HEK293 (cell line): ENCODE measurements around the gene SLC35E2B.

Experiments used
- BCL11A ChIP-seq: fragments of 450-650 bp; formaldehyde crosslinking; IDR thresholded peaks from 2 replicates; pipeline ENCODE4 v1.5.1; 2016; ENCODE audit warnings: low read depth, missing biosample characterization, missing genetic modification characterization
- CTCF ChIP-seq: fragments of 450-650 bp; formaldehyde crosslinking; IDR thresholded peaks from 2 replicates; pipeline ENCODE4 v1.5.1; 2016; ENCODE audit warnings: missing biosample characterization, missing genetic modification characterization
- GLI4 ChIP-seq: fragments of 450-650 bp; formaldehyde crosslinking; IDR thresholded peaks from 2 replicates; pipeline ENCODE4 v1.5.1; 2016; ENCODE audit warnings: missing biosample characterization, missing genetic modification characterization
- KLF16 ChIP-seq: fragments of 450-650 bp; formaldehyde crosslinking; IDR thresholded peaks from 2 replicates; pipeline ENCODE4 v1.5.1; 2017; ENCODE audit warnings: missing biosample characterization, missing genetic modification characterization
- PATZ1 ChIP-seq: fragments of 450-650 bp; formaldehyde crosslinking; IDR thresholded peaks from 2 replicates; pipeline ENCODE4 v1.5.1; 2016; ENCODE audit warnings: missing biosample characterization, missing genetic modification characterization
- PRDM10 ChIP-seq: fragments of 450-650 bp; formaldehyde crosslinking; IDR thresholded peaks from 2 replicates; pipeline ENCODE4 v1.5.1; 2016; ENCODE audit warnings: missing biosample characterization, missing genetic modification characterization
- ZNF138 ChIP-seq: fragments of 450-650 bp; formaldehyde crosslinking; IDR thresholded peaks from 2 replicates; pipeline ENCODE4 v1.5.1; 2016; ENCODE audit warnings: missing biosample characterization, missing genetic modification characterization, borderline replicate concordance
- ZNF157 ChIP-seq: fragments of 450-650 bp; formaldehyde crosslinking; IDR thresholded peaks from 2 replicates; pipeline ENCODE4 v1.5.1; 2016; ENCODE audit warnings: missing biosample characterization, missing genetic modification characterization
- ZNF26 ChIP-seq: fragments of 450-650 bp; formaldehyde crosslinking; IDR thresholded peaks from 2 replicates; pipeline ENCODE4 v1.5.1; 2016; ENCODE audit warnings: missing biosample characterization, missing genetic modification characterization
- ZNF274 ChIP-seq, 2 experiments: fragments of 200-500 bp in 1 of 2; fragments of 450-650 bp in 1 of 2; sonication (Bioruptor generic) in 1 of 2; formaldehyde crosslinking in 1 of 2; IDR thresholded peaks; 2 replicates each; pipeline versions ENCODE4 v1.5.1 to v1.6.1; 2014 to 2016; ENCODE audit warnings: borderline replicate concordance in 1 of 2, inconsistent platforms in 1 of 2, low read length in 1 of 2, missing biosample characterization in 1 of 2, missing genetic modification characterization in 1 of 2
- ZNF510 ChIP-seq: fragments of 450-650 bp; formaldehyde crosslinking; IDR thresholded peaks from 2 replicates; pipeline ENCODE4 v1.5.1; 2018; ENCODE audit warnings: mild to moderate bottlenecking, missing genetic modification characterization, missing biosample characterization; ENCODE audit not compliant: insufficient replicate concordance

GRCh38 chr1:1684031-1684681 is 8.4 kb downstream of the SLC35E2B start:
- no peak for TF ChIP-seq ZNF157
- TF ChIP-seq BCL11A (tag by site-specific recombination): no peak
- no peak for TF ChIP-seq ZNF26 (tag by site-specific recombination)
- TF ChIP-seq CTCF (tag by site-specific recombination): no peak
- no peak for TF ChIP-seq ZNF510 (tag by site-specific recombination)
- TF ChIP-seq ZNF274 (IDR thresholded peaks at IDR 0.05; ENCODE audit: low read length): no peak
- no peak for TF ChIP-seq ZNF274 (tag by site-specific recombination; IDR thresholded peaks at IDR 0.05; ENCODE audit: borderline replicate concordance)
- no peak for TF ChIP-seq ZNF138 (tag by site-specific recombination)
- TF ChIP-seq PATZ1: no peak
- TF ChIP-seq GLI4 (tag by site-specific recombination): no peak
- TF ChIP-seq PRDM10 (tag by site-specific recombination): no peak
- no peak for TF ChIP-seq KLF16 (tag by site-specific recombination)
